Gastrocnemius medialis (tissue), 4 donors: ENCODE measurements around the gene ATXN2L. TPM values are rescaled to one million over a fixed set of nuclear protein-coding genes. Genes with fewer than 3 reads are reported as not detected.
"Not testable (repeated sequence)": the region's sequence is repeated elsewhere in the genome, so short reads cannot be mapped to it uniquely, and the experiment has no call there.

Experiments used
- ATAC-seq, 2 donors: fragments of 150-250 bp; one replicate each; pipeline ENCODE4 v1.9.1; 2016
- DNase-seq, 2 donors: peaks; one replicate each; pipeline ENCODE4 v3.0.0-alpha.2; 2019
- H3K27ac ChIP-seq, 4 donors: fragments of 200-600 bp; sonication (generic); 1 replicate in 1 of 4; 2 replicates in 3 of 4; pipeline ENCODE4 v1.5.1; 2016 to 2018; ENCODE audit warnings: mild to moderate bottlenecking in 2 of 4, moderate library complexity in 1 of 4
- H3K27me3 ChIP-seq, 3 donors: fragments of 200-600 bp; sonication (generic) in 2 of 3; 1 replicate in 1 of 3; 2 replicates in 2 of 3; pipeline versions ENCODE4 v1.5.1 to v1.6.0; 2016 to 2019; ENCODE audit warnings: mild to moderate bottlenecking in 1 of 3, moderate library complexity in 1 of 3
- H3K36me3 ChIP-seq, 2 donors: fragments of 200-600 bp; sonication (generic) in 1 of 2; one replicate each; pipeline ENCODE4 v1.5.1; 2017 to 2018
- H3K4me1 ChIP-seq, 2 donors: fragments of 200-600 bp; sonication (generic) in 1 of 2; one replicate each; pipeline ENCODE4 v1.5.1; 2016 to 2017; ENCODE audit warnings: mild to moderate bottlenecking in 2 of 2
- H3K4me3 ChIP-seq, 4 donors: fragments of 200-600 bp; sonication (generic) in 3 of 4; 1 replicate in 1 of 4; 2 replicates in 3 of 4; pipeline ENCODE4 v1.5.1; 2016 to 2019; ENCODE audit warnings: mild to moderate bottlenecking in 2 of 4
- H3K9me3 ChIP-seq, 3 donors: fragments of 200-600 bp; sonication (generic) in 2 of 3; 1 replicate in 1 of 3; 2 replicates in 2 of 3; pipeline ENCODE4 v1.5.1; 2016 to 2019
- POLR2A ChIP-seq, 2 donors: fragments of 450-650 bp; IDR thresholded peaks; one replicate each; pipeline ENCODE4 v1.6.1; 2017; ENCODE audit warnings: antibody characterized with exemption in 2 of 2, mild to moderate bottlenecking in 2 of 2, moderate library complexity in 2 of 2
- in situ Hi-C, 4 donors: fragments of 200-750 bp; cut with MboI; loops; one replicate each; pipeline versions ENCODE4 v1.15.0 to v1.8.0; 2017; ENCODE audit warnings: low sequenced_read_pairs in 4 of 4
- intact Hi-C: fragments of 100-400 bp; cut with DNase I; formaldehyde crosslinking; loops from one replicate; pipeline ENCODE4 v1.15.1; 2023; ENCODE audit warnings: low total_unique reads
- total RNA-seq, 4 donors: library from RNA; depleted of rRNA; stranded (reverse); fragments of >200 nt; gene quantifications; one replicate each; pipeline versions ENCODE4 v1.1.0 to v1.2.3, GENCODE V29; 2016
- TF ChIP-seq, protein P1 (sequence below), 5 experiments: fragments of 450-650 bp in 3 of 5; fragments of 200-600 bp in 2 of 5; sonication (generic) in 2 of 5; IDR thresholded peaks in 4 of 5; conservative IDR thresholded peaks in 1 of 5; 1 replicate in 4 of 5; 2 replicates in 1 of 5; pipeline ENCODE4 v1.5.1; 2016 to 2019; ENCODE audit warnings: antibody characterized with exemption in 5 of 5, mild to moderate bottlenecking in 3 of 5, moderate library complexity in 3 of 5

Gene ATXN2L, protein sequence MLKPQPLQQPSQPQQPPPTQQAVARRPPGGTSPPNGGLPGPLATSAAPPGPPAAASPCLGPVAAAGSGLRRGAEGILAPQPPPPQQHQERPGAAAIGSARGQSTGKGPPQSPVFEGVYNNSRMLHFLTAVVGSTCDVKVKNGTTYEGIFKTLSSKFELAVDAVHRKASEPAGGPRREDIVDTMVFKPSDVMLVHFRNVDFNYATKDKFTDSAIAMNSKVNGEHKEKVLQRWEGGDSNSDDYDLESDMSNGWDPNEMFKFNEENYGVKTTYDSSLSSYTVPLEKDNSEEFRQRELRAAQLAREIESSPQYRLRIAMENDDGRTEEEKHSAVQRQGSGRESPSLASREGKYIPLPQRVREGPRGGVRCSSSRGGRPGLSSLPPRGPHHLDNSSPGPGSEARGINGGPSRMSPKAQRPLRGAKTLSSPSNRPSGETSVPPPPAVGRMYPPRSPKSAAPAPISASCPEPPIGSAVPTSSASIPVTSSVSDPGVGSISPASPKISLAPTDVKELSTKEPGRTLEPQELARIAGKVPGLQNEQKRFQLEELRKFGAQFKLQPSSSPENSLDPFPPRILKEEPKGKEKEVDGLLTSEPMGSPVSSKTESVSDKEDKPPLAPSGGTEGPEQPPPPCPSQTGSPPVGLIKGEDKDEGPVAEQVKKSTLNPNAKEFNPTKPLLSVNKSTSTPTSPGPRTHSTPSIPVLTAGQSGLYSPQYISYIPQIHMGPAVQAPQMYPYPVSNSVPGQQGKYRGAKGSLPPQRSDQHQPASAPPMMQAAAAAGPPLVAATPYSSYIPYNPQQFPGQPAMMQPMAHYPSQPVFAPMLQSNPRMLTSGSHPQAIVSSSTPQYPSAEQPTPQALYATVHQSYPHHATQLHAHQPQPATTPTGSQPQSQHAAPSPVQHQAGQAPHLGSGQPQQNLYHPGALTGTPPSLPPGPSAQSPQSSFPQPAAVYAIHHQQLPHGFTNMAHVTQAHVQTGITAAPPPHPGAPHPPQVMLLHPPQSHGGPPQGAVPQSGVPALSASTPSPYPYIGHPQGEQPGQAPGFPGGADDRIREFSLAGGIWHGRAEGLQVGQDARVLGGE
- 10 to 100 TPM; 24.0 to 68.6 (median 47.7) TPM for total RNA-seq

DNA sequence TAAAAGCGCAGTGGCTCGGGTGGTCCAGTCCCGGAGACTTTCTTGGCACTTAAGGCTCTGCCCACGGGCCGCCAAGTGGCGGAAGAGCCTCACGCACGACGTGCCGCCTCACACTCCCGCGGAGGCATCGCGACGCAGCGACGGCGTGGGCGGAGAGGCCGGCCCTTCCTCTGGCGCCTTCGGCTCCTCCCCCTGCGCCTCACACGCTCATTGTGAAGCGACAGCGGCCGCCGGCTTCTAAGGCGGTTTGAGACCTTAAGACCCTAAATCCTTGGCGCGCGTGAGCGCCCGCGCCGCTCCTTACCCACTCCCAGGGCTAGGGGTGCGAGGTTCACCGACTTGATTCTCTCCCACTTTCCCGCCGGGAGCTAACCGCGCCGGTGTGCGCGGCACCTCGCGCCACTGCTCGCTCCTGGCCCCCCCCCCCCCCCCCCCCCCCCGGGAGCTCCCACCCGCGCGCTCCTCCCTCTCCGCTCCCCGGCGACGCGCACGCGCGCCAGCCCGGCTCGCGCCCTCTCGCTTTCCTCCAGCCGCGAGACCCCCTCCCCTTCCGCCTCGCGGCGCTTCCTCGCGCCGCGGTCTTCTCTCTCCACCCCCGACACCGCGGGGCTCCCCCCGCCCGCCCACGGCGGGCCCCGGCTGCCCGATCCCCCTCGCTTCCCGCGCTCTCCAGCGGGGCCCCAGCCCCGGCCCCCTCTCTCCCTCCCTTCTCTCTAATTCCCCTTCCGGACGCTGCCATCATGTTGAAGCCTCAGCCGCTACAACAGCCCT is at the start of gene ATXN2L:
Gene ATXN2L (plus strand): TSS at position 480 of the 771 bp plus-strand sequence. CDS start 261 bp downstream, at position 741.
- in situ Hi-C loops: loop anchor here in 3 of 4 donors (5.0 to 10.0 kb wide), 2 partner anchors 122 to 125 kb away; no protein-coding TSS in a partner anchor
- Histone ChIP-seq H3K36me3 (peaks cover 0 to 23% of the 10 kb centered on the region in 2 donors), H3K4me3 (peak within 1 kb of the TSS; percentile 89 to 99 (median 96)), H3K4me1 (peaks cover 20% of the 10 kb centered on the region in 2 donors), H3K27me3 (no peaks in the 10 kb centered on the region), H3K27ac (peak within 1 kb of the TSS; percentile 99 to 100 (median 100)), H3K9me3 (no peaks in the 10 kb centered on the region)
- ATAC-seq (peak; percentile 65 to 70), DNase-seq (peak; percentile 88 to 92)
- intact Hi-C loops: loop anchor here (1.0 to 2.0 kb wide), 4 partner anchors 24 to 128 kb away; partner anchors contain the start of genes NFATC2IP, RABEP2, SH2B1 and TUFM
- TF ChIP-seq POLR2A (IDR thresholded peaks at IDR 0.05): peak; percentile 80 to 81
- TF ChIP-seq, protein P1, sequence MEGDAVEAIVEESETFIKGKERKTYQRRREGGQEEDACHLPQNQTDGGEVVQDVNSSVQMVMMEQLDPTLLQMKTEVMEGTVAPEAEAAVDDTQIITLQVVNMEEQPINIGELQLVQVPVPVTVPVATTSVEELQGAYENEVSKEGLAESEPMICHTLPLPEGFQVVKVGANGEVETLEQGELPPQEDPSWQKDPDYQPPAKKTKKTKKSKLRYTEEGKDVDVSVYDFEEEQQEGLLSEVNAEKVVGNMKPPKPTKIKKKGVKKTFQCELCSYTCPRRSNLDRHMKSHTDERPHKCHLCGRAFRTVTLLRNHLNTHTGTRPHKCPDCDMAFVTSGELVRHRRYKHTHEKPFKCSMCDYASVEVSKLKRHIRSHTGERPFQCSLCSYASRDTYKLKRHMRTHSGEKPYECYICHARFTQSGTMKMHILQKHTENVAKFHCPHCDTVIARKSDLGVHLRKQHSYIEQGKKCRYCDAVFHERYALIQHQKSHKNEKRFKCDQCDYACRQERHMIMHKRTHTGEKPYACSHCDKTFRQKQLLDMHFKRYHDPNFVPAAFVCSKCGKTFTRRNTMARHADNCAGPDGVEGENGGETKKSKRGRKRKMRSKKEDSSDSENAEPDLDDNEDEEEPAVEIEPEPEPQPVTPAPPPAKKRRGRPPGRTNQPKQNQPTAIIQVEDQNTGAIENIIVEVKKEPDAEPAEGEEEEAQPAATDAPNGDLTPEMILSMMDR (IDR thresholded peaks at IDR 0.05 in 4 of 5, conservative IDR thresholded peaks at IDR 0.05 in 1 of 5): peak in 3 of 5 experiments; percentile 36 to 37 (median 37)

DNA sequence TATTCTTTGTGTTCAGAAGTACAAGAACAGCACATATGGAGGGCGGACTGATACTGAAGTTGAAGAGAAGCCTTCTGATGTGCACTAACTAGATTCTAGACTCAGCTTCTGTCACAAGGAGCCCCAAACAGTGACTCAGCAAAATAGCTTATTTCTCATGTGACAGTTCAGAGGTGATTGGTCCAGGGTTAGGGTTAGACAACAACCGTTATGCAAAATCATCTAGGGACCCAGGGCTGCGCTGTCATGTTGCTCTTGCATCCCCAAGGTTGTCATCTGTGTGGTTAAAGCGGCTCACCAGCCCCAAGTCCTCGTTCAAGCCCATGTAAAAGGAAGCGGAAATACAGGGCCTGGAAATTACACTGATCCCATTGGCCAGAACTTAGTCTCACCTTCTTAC is 41.1 kb upstream of the ATXN2L start:
- H3K27ac ChIP-seq, H3K27me3 ChIP-seq, H3K4me3 ChIP-seq, H3K36me3 ChIP-seq, ATAC-seq, DNase-seq, in situ Hi-C loops, intact Hi-C loops, H3K4me1 ChIP-seq, H3K9me3 ChIP-seq: not testable (repeated sequence)

DNA sequence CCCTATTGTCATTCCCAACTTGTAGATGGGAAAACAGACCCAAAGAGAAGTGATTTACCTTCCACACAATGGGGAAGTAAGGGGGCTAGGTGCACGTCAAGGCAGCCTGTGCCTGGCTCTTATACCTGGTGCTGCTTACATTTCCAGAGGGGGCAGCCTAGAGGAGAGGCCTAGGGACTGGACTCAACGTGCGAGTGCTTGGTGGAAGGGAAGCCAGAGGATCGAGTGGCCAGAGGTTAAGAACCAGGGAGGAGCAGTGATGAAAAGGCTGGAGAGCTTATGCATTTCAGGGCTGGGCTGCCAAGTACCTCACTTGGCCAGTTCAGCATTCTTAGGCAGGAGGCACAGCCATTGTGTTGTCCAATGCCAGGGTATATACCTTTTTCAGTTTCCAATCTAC is 40.4 kb upstream of the ATXN2L start:
- intact Hi-C loops, in situ Hi-C loops, H3K4me3 ChIP-seq: not testable (repeated sequence)

DNA sequence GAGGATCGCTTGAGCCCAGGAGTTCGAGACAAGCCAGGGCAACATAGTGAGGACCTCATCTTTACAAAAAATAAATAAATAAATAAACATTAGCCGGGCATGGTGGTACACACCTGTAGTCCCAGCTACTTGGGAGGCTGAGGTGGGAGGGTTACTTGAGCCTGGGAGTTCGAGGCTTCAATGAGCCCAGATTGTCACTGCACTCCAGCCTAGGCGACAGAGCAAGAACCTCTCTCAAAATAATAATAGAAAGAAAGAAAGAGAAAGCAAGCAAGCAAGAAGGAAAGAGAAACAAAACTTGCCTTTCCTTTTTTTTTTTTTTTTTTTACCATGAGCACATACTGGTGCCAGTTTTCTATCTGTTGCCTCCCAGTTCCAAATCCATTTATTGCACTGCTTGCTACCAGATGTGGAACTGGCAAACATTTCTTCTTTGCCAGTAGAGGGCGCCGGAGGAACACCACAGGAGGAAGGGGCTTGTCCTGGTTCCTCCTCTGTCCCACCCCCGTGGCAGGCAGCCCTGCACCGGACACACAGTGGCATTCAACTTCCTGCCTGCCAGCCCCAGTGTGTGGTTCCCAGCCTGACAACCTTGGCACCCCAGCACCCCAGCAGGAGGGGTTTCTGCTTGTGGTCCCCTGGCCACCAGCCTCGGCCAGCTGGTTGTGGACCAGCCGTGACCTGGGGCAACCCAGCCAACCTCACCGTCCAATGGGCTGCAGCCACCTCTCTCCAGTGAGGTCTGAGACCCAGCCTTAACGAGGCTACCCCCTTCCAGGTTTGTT is 20.4 kb upstream of the ATXN2L start:
- TF ChIP-seq, protein P1 (IDR thresholded peaks at IDR 0.05 in 4 of 5, conservative IDR thresholded peaks at IDR 0.05 in 1 of 5): peak in 2 of 5 experiments; percentile 50 to 53
- H3K27me3 ChIP-seq, H3K9me3 ChIP-seq, H3K36me3 ChIP-seq, H3K27ac ChIP-seq, H3K4me1 ChIP-seq, intact Hi-C loops, in situ Hi-C loops: not testable (repeated sequence)
- H3K4me3 ChIP-seq: peak overlapping the region in 1 of 4 donors; percentile 17
- DNase-seq (peak; percentile 70 to 71), ATAC-seq (peak; percentile 93 to 98)

More for the DNA sequence above, 40.4 kb upstream of the ATXN2L start:
- not testable (repeated sequence) for H3K4me1 ChIP-seq, H3K36me3 ChIP-seq, ATAC-seq, DNase-seq, H3K27me3 ChIP-seq, H3K9me3 ChIP-seq, H3K27ac ChIP-seq

DNA sequence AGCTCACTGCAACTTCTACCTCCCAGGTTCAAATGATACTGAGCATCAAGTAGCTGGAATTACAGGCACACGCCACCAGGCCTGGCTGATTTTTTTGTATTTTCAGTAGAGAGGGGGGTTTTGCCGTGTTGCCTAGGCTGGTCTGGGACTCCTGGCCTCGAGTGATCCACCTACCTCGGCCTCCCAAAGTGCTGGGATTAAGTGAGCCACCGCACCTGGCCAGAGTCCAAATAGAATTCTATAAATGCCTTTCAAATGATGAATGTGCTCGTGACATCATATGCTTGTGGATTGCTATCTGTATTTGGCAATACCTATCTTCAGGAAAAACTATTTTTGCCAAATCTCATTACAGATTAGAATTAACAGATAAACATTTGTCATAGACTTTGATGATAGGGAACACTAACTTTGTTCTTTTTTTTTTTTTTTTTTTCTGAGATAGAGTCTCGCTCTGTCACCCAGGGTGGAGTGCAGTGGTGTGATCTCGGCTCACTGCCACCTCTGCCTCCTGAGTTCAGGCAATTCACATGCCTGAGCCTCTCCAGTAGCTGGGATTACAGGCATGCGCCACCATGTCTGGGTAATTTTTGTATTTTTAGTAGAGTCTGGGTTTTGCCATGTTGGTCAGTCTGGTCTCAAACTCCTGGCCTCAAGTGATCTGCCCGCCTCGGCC is 15.2 kb upstream of the ATXN2L start:
- H3K4me3 ChIP-seq, H3K36me3 ChIP-seq, H3K9me3 ChIP-seq, DNase-seq, H3K27me3 ChIP-seq, intact Hi-C loops, in situ Hi-C loops, H3K4me1 ChIP-seq, H3K27ac ChIP-seq, ATAC-seq: not testable (repeated sequence)
